ENCODE results near the gene PRKN.
A peak's percentile ranks its signal among the peaks of the same experiment; 100 is the strongest.

Gene PRKN

GRCh38 chr6:161618831-161619454 lies 1108.6 kb downstream of the PRKN start:
- DNase-seq: peak; percentile 53 to 80

- DNase-seq: no peak
Measured at GRCh38 chr6:161613711-161614110, 1113.9 kb downstream of the PRKN start.

DNA sequence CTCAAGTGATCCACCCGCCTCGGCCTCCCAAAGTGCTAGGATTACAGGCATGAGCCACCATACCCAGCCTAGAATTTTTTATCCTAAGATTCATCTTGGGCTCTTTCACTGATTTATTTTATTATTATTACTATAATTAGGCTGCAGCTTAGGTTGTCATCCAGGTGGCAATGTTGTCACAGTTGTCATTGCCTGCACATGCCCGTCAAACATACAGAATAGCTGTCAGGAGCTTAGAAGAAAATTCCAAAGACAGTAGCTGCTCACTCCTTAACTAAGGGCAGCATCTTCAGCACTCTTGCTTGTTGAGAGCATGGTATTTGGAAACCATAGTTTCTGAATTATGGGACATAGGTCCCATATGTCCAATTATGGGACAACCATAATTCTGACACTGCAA lies 1118.8 kb downstream of the PRKN start:
- no peak for DNase-seq

DNA sequence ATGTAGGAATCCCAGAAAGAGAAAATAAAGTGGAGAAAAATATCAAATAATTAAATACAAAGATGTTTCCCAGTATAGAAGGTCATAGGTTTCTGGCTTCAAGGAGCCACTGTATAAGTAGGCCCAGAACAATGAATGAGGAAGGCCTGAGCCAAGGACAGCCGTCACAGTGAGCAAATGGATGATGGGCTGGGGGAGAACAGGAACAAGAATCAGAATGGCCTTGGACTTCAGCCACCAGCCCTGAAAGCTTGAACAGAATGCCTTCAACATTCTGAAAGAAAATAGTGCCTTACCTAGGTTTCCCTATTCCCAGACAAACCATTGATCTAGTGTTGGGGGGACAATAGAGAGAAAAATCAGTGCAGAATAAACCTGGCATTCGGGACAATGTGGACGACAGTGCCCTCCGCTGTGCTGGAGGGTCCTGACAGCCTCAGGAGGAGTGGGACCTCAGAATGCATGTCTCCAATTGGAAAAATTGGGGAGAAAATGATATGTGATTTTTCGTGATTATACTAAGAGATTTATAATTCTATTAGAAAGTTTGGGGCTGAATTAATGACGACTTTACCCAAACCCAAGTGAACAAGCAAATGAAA lies 1119.8 kb downstream of the PRKN start:
- DNase-seq: no peak

DNA sequence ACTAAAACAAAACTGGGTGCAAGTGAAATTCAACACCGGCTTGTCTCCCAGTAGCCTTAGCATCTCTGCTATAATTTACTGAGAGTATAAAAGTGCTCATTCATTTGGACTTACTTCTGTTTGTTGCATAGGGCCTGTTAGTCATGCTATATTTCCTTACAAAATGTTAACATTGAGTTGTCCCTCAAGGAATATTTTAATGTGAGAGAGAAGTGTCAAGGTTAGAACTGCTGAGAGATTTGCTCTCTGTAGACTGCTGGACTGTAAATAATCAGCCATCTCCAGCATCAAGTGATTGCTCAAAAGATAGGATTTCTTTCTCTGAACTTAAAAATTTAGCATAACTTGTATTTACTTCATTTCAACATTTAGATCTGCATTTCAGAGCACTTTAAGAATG lies 1125.2 kb downstream of the PRKN start:
- no peak for DNase-seq

DNA sequence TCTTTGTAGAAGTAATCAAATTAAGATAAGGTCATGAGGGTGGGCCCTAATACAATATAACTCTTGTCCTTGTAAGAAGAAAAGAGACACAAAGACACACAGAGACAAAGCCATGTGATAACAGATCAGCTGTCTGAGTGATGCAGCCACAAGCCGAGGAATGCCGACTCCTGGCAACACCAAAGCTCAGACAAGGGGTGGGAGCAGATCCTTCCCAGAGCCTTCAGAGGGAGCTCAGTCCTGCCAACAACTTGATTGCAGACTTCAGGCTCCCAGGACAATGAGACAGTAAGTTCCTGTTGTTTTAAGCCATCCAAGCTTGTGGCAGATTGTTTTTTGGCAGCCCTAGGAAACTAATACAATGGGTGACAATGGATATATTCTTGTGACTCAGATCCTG lies 1128.7 kb downstream of the PRKN start:
- no peak for DNase-seq

DNA sequence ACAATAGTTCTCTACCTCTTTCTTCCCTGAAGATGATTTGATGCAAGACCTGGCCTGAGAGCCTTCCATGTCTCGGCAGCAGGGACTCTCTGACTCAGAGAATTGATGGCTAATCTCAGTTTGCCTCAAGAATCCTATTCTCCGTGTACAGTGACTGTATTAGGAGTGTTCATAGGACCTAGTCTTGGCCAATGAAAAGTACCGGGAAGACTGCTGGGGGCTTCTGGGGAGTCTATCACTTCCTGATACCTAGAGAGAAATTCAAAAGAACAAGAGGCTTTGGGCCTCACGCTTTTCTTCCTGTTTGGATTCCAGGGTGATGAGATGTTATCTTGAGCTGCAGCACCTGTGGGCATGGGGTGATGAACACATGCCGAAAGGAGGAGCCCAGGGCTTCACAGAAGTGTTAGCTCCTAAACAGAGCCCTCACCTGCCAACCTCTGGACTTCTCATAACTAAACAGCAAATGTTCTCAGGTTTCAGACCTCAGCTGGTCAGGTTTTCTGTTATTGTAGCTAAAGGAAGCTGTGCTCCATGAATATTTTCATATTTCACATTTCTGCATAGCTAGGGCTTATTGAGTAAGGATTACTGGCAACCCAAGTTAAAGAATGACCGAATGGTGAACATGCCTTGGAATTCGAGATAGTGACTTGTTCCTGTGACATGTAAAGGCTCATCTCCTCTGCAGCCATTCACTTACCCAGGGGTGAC lies 1130.6 kb downstream of the PRKN start:
- DNase-seq: peak; percentile 15 to 54

GRCh38 chr6:161594412-161594811 lies 1133.2 kb downstream of the PRKN start:
- DNase-seq: no peak

- no peak for DNase-seq
Measured at GRCh38 chr6:161590961-161591627, 1136.5 kb downstream of the PRKN start.

DNA sequence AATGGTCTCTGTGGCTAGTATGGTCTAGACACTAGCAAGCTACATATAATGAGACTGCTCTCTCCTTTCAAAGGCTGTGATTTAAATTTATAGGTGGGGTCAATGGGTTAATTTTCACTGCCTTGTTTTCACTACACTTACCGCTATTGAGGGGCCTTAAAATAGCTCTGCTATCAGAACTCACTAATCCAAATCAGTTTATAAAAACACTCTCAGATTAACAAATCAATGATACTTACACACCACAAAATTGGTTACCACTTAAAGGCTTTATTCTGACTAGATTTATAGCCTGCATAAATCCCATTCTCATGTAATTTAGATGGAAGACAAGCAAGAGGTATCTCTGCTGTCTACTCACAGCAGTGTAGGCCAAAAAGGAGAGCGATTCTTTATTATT lies 1140.7 kb downstream of the PRKN start:
- no peak for DNase-seq

- DNase-seq: no peak
Measured at GRCh38 chr6:161584621-161585340, 1142.8 kb downstream of the PRKN start.

DNA sequence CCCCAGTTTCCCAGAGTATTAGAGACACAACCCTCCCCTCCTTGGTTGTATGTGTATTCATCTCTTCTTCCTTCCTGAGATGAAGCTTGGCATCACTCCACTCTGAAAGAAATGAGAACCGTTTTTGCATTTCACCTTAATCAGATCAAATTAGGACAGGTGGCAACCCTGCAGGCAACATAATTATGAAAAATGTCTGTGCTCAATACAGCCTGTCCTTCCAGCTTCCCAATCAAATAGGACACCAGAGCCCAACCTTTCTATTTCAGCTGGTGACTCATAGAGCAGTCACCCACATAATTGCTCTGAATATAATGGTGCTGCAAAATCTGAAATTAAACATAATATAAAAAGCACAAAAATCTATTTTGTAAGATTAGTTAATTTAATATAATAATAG lies 1143.5 kb downstream of the PRKN start:
- no peak for DNase-seq

- DNase-seq: no peak
Measured at GRCh38 chr6:161583584-161583983, 1144.0 kb downstream of the PRKN start.

DNA sequence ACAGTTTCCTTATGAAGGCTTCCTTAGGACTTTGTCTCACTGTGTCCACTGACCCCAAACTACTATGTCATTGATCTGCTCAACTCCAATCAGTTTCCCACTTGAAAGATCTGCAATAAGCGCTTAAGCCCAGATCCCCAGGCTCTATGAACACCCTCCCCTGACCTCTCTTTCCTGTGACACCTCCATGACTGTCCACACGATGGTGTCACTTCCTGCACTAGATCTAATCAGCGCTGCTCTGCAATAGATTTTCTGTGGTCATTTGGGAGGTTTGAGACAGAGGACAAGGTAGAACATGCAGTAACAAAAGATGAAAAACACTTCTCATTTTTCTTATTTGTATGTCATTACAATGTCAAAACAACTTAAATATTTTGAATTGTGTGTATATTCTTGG lies 1149.1 kb downstream of the PRKN start:
- no peak for DNase-seq

DNA sequence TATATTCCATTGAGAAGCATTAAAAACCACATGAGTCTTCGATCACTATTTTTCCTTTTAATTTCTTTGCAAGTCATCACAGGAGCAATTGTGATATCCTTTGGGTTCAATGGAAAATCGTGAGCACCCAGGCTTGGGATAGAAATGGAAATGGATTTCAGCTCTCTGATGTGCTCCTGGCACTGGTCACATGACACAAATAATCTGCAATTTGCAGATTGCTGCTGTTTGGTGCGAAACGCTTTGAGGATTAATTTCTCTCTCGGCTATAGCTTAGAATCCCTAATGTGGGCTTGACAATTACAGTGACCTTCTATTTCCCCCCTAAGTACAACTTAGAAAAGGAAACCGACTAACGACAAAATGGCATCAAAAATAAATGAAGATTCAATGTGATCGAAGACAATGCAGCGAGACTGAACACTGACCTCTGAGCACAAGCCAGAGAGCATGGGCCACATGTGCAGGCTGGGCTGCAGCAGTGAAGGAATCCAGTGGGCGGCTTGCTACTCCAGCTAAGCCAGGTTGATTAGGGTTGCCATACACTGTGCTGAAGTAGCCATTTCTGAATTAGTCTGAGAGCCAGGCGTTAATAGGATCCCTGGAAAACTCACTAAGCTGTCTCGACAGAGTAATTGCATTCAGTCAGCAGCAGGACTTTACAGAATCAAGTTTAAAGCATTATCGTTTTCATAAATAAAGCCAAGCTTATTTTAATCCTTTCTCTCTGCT lies 1151.9 kb downstream of the PRKN start:
- no peak for DNase-seq

GRCh38 chr6:161568885-161569456 lies 1158.6 kb downstream of the PRKN start:
- DNase-seq: peak in 1 of 2 experiments; percentile 18

DNA sequence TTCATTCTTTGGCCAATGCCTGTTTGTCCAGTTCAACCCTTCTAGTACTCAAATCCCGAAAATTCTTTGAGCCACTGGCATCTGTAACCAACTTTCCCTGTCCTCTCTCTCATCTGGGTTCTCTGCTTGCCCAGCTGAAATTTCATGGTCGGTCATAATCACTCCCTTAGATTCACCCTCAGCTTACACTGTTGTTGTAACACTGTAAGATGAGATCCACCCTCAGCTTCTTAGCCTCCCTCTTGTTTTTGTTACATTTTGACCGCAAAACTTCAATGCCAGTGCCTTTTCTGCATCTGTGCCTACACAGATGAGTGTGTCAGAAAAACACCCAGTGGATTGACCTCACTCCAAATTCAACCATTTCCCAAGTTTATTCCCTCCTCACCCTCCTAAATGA lies 1162.6 kb downstream of the PRKN start:
- no peak for DNase-seq

DNA sequence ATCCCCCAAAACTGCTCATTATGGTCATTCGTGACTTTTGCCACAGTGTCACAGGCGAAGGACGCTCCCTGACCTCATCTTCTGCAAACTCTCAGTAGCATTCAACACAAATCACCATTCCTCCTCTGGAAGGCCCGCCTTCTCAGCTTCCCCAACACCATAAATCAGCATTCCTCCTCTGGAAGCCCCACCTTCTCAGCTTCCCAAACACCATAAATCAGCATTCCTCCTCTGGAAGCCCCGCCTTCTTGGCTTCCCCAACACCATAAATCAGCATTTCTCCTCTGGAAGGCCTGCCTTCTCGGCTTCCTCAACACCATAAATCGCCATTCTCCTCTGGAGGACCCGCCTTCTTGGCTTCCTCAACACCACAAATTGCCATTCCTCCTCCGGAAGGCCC lies 1165.7 kb downstream of the PRKN start:
- DNase-seq: no peak

GRCh38 chr6:161557333-161558107 lies 1170.0 kb downstream of the PRKN start:
- DNase-seq: peak in 1 of 2 experiments; percentile 6

DNA sequence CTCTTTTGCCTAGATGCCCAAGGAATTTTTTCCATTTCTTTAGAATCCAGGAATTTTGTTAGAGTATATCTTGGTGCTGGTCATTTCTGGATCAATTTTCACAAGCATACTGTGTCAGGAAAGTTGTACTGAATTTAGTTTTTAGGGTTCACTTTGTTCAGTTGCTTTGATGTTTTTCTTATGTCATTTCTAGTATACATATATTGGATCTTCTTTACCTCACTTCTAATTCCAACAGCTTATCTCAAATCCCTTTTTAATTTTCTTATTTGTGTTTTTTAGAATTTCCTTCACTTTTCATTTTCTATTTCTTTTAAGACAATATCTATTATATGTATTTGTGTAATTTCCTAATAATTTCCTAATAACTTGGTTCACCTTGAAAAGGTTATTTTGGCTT lies 1172.7 kb downstream of the PRKN start:
- no peak for DNase-seq

DNA sequence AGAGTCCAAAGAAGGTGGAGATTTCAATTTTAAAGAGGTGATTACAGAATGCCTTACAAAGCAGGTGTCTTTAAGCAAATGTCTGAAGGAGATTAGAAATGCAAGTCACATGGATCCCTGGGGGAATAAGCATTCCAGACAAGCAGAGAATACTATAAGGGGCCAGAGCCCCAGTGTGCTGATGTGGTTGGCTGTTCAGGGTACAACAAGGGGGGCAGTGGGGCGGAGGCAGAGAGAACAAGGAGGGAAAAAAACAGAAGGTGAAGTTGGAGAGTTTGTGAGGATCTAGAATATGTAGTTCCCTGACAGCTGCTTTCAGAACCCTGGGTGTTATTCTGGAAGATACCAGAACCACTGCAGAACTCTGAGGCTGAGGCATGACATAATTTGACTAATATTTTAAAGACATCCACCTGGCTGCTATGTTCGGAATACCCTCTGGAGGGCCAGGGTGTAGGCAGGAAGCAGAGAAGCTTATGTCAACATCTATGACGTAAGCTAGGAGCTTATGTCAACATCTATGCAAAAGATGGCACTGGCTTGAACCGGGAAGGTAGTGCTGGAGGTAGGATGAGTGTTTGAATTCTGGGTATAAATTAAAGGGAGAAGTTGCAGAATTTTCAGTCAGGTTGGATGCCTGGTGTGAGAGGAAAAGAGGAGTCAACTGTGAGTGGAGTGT lies 1177.5 kb downstream of the PRKN start:
- peak; percentile 82 to 89 for DNase-seq

All from NCI-H526 (cell line).